GM12874 (cell line): ENCODE results near the gene DUSP2.

Experiments used
- CTCF ChIP-seq: IDR thresholded peaks from 2 replicates; pipeline ENCODE4 v1.5.1; 2011; ENCODE audit warnings: low read depth, mild to moderate bottlenecking, control low read depth, low read length, moderate library complexity; ENCODE audit not compliant: insufficient read depth

DUSP2 gene

GRCh38 chr2:96107708-96108065, 37.6 kb downstream of the DUSP2 start:
- TF ChIP-seq CTCF, result no peak

- TF ChIP-seq CTCF, result no peak
Observed at GRCh38 chr2:96106991-96107707, 38.1 kb downstream of the DUSP2 start.

DNA sequence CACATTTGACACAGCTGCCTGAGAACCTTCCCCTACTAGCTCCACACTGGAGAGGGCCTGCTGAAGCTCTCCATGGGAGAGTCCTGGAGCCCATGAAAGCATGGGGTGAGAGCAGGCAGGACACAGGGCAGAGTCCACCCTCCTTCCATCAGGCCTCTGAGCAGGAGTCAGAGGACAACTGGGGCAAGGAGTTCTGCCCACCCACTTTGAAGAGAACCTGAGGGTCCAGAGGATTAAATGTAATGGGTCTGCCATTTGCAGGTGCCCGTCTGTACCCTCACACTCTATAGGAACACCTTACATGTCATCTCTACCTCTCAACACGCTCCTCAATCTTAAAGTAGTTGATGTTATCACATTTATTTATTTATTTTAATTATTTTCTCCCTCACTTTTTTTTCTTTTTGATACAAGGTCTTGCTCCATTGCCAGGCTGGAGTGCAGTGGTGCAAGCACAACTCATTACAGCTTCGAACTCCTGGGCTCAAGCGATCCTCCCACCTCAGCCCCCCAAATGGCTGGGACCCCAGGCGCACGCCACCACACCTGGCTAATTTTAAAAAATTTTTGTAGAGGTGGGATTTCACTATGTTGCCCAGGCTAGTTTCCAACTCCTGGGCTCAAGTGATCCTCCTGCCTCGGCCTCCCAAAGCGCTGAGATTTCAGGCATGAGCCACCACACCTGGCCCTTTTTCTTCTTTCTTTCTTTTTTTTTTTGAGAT, 39.1 kb downstream of the DUSP2 start:
- no peak for TF ChIP-seq CTCF

- no peak for TF ChIP-seq CTCF
Observed at GRCh38 chr2:96105152-96105915, 39.9 kb downstream of the DUSP2 start.

DNA sequence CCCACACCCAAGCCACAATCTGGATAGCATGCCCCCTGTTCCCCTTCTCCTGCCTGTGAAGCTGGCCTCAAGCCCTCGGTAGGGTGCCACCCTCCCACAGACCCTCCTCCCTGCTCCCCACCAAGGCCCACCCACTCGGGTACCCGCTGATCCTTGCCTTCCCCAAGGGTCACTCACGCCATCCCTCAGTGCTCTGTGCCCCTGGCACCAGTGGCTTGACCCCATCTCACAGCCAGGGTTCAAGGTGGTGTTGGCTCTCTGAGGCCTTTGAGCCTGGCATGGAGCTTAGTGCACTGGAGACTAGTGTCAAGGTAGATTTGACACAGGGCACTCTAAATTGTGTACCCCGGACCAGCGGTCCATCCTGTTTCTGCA, 40.8 kb downstream of the DUSP2 start:
- no peak for TF ChIP-seq CTCF

GRCh38 chr2:96103761-96104486, 41.3 kb downstream of the DUSP2 start:
- TF ChIP-seq CTCF, result no peak

- no peak for TF ChIP-seq CTCF
Observed at GRCh38 chr2:96103187-96103601, 42.0 kb downstream of the DUSP2 start.
